K562 (cell line): ENCODE results near the gene POMT2.

Experiments
- CEBPZ ChIP-seq: fragments of 150-350 bp; IDR thresholded peaks from 2 replicates; pipeline ENCODE4 v1.6.1; 2014; ENCODE audit warnings: low read depth, mild to moderate bottlenecking, low read length, borderline replicate concordance
- CTCF ChIP-seq, 3 experiments: IDR thresholded peaks in 2 of 3; conservative IDR thresholded peaks in 1 of 3; 2 replicates each; pipeline ENCODE4 v1.5.1; 2011 to 2012; ENCODE audit warnings: low read length in 3 of 3, mild to moderate bottlenecking in 3 of 3, control low read depth in 2 of 3, improper control_type of control experiment in 1 of 3, inconsistent platforms in 1 of 3, low read depth in 1 of 3, mixed read lengths in 1 of 3, moderate library complexity in 1 of 3; ENCODE audit not compliant: insufficient read depth in 2 of 3
- FOXA1 ChIP-seq: fragments of 450-650 bp; IDR thresholded peaks from 2 replicates; pipeline ENCODE4 v1.6.1; 2016; ENCODE audit warnings: mild to moderate bottlenecking, borderline replicate concordance
- ZNF639 ChIP-seq, 2 experiments: fragments of 200-800 bp in 1 of 2; sonication (Bioruptor generic) in 1 of 2; sonication (generic) in 1 of 2; formaldehyde crosslinking in 1 of 2; IDR thresholded peaks in 1 of 2; conservative IDR thresholded peaks in 1 of 2; 2 replicates each; pipeline versions ENCODE4 v1.5.0 to v1.6.1; 2016 to 2020; ENCODE audit warnings: missing compliant biosample characterization in 1 of 2, missing genetic modification characterization in 1 of 2, missing genetic modification reagents in 1 of 2

GRCh38 chr14:77329872-77330271, 9.2 kb upstream of the POMT2 start:
- TF ChIP-seq CEBPZ = no peak
- no peak for TF ChIP-seq ZNF639 (CRISPR knock-in tag; conservative IDR thresholded peaks at IDR 0.05 in 1 of 2, IDR thresholded peaks at IDR 0.05 in 1 of 2)
- TF ChIP-seq FOXA1 = no peak
- TF ChIP-seq CTCF (IDR thresholded peaks at IDR 0.05 in 2 of 3, conservative IDR thresholded peaks at IDR 0.05 in 1 of 3; ENCODE audit: insufficient read depth in 2 of 3, low read depth in 1 of 3, low read length in 3 of 3) = no peak
